LNCaP clone FGC (cell line): ENCODE results near the gene GMPR.

Experiments used
- DNase-seq: peaks from one replicate; pipeline ENCODE4 v3.0.0-alpha.2; 2011; ENCODE audit warnings: low read depth
- H3K4me3 ChIP-seq: 2 replicates; pipeline ENCODE4 v1.5.1; 2011; ENCODE audit warnings: mild to moderate bottlenecking, low read depth, low read length, control low read depth
- CTCF ChIP-seq: IDR thresholded peaks from 2 replicates; pipeline ENCODE4 v1.5.1; 2012; ENCODE audit warnings: mild to moderate bottlenecking; ENCODE audit not compliant: control insufficient read depth, insufficient read depth; ENCODE audit errors: extremely low read depth

The GMPR gene

GRCh38 chr6:16248271-16248853 lies 10.0 kb downstream of the GMPR start:
- no peak for TF ChIP-seq CTCF
- no peak for DNase-seq
- no peak overlapping the region for H3K4me3 ChIP-seq

GRCh38 chr6:16249971-16250370 lies 11.6 kb downstream of the GMPR start:
- H3K4me3 ChIP-seq, result no peak overlapping the region
- no peak for DNase-seq
- no peak for TF ChIP-seq CTCF

GRCh38 chr6:16251706-16252105 lies 13.3 kb downstream of the GMPR start:
- no peak for TF ChIP-seq CTCF
- no peak for DNase-seq
- H3K4me3 ChIP-seq, result no peak overlapping the region

- no peak for DNase-seq
- no peak overlapping the region for H3K4me3 ChIP-seq
- no peak for TF ChIP-seq CTCF
These were observed 14.4 kb downstream of the GMPR start for GRCh38 chr6:16252686-16253299.

GRCh38 chr6:16253399-16254144 lies 15.2 kb downstream of the GMPR start:
- TF ChIP-seq CTCF, result no peak
- DNase-seq, result no peak
- no peak overlapping the region for H3K4me3 ChIP-seq

- no peak for DNase-seq
- no peak for TF ChIP-seq CTCF
- H3K4me3 ChIP-seq, result no peak overlapping the region
These were observed 16.1 kb downstream of the GMPR start for GRCh38 chr6:16254535-16254934.
